Karpas-422 (cell line): ENCODE results near the gene RC3H2. TPM values are rescaled to one million over a fixed set of nuclear protein-coding genes. Genes with fewer than 3 reads are reported as not detected.
A peak's percentile ranks its signal among the peaks of the same experiment; 100 is the strongest.

Experiments
- DNase-seq: peaks from one replicate; pipeline ENCODE4 v3.0.0-alpha.2; 2015
- H2AFZ ChIP-seq: fragments of 200-600 bp; sonication (generic); 2 replicates; pipeline ENCODE4 v1.6.1; 2014; ENCODE audit warnings: antibody characterized with exemption, low read length, mixed read lengths
- H3K27ac ChIP-seq: fragments of 200-600 bp; sonication (generic); 2 replicates; pipeline ENCODE4 v1.5.1; 2014; ENCODE audit warnings: mild to moderate bottlenecking, low read length, moderate library complexity
- H3K27me3 ChIP-seq: fragments of 200-600 bp; sonication (generic); 2 replicates; pipeline ENCODE4 v1.6.1; 2014; ENCODE audit warnings: low read length, mixed read lengths
- H3K36me3 ChIP-seq: fragments of 200-600 bp; sonication (generic); 2 replicates; pipeline ENCODE4 v1.6.1; 2014; ENCODE audit warnings: low read length, mixed read lengths; ENCODE audit not compliant: insufficient read depth
- H3K4me1 ChIP-seq: fragments of 200-600 bp; sonication (generic); 2 replicates; pipeline ENCODE4 v1.6.1; 2014; ENCODE audit warnings: mild to moderate bottlenecking, low read length, mixed read lengths
- H3K4me2 ChIP-seq: fragments of 200-600 bp; sonication (generic); 2 replicates; pipeline ENCODE4 v1.6.1; 2014; ENCODE audit warnings: low read length, low read depth, mild to moderate bottlenecking; ENCODE audit not compliant: poor library complexity, severe bottlenecking
- H3K4me3 ChIP-seq: fragments of 200-600 bp; sonication (generic); 2 replicates; pipeline ENCODE4 v1.5.1; 2014; ENCODE audit warnings: mild to moderate bottlenecking, antibody characterized with exemption, low read length, mixed read lengths
- H3K79me2 ChIP-seq: fragments of 200-600 bp; sonication (generic); 2 replicates; pipeline ENCODE4 v1.6.1; 2014; ENCODE audit warnings: mild to moderate bottlenecking, low read length, mixed read lengths
- H3K9ac ChIP-seq: fragments of 200-600 bp; sonication (generic); 2 replicates; pipeline ENCODE4 v1.6.0; 2014; ENCODE audit warnings: low read length
- H3K9me2 ChIP-seq: fragments of 200-600 bp; sonication (generic), shearing (Covaris generic); replicated peaks from 2 replicates; pipeline ENCODE4 v1.6.0; 2014; ENCODE audit warnings: mild to moderate bottlenecking, low read length, moderate library complexity; ENCODE audit not compliant: insufficient read depth
- H3K9me3 ChIP-seq: fragments of 300-700, 200-600 bp; sonication (generic); 2 replicates; pipeline ENCODE4 v1.6.1; 2014; ENCODE audit warnings: low read length, mixed read lengths
- H4K20me1 ChIP-seq: fragments of 200-600 bp; sonication (generic); 2 replicates; pipeline ENCODE4 v1.6.1; 2014; ENCODE audit warnings: mild to moderate bottlenecking, antibody characterized with exemption, low read length, low read depth; ENCODE audit not compliant: insufficient read depth
- small RNA-seq: library from RNA; depleted of rRNA; stranded (forward); fragments of <200 nt; gene quantifications from one replicate; pipeline ENCODE3, GENCODE V24; 2014
- total RNA-seq: library from RNA; depleted of rRNA; stranded (reverse); fragments of >200 nt; shearing (Covaris generic); gene quantifications from 2 replicates; pipeline ENCODE4 v1.2.3, GENCODE V29; 2014; ENCODE audit warnings: low replicate concordance; rRNA removed

The RC3H2 gene
- total RNA-seq, 1 experiment from 2014 or later, result 93.8 TPM

- DNase-seq, result no peak
- Histone ChIP-seq H3K9me3 (no peaks in the 10 kb centered on the region), H3K27me3 (no peaks in the 10 kb centered on the region)
These were observed 98.5 kb downstream of the RC3H2 start for GRCh38 chr9:122806661-122807060.

GRCh38 chr9:122800066-122801060, 104.8 kb downstream of the RC3H2 start, which contains the start of gene OR1K1:
TSS of gene OR1K1 (plus strand) at chr9:122800123. CDS start at chr9:122800123, 0 bp downstream.
- Histone ChIP-seq H3K9me3 (no peaks in the 10 kb centered on the region), H3K9ac (no peak within 1 kb of the TSS), H3K9me2 (no peaks in the 10 kb centered on the region), H3K4me3 (no peak within 1 kb of the TSS), H3K36me3 (no peaks in the 10 kb centered on the region), H3K4me1 (no peaks in the 10 kb centered on the region), H3K27ac (no peak within 1 kb of the TSS), H2AFZ (no peak within 1 kb of the TSS), H3K27me3 (no peaks in the 10 kb centered on the region), H3K79me2 (no peaks in the 10 kb centered on the region), H3K4me2 (no peak within 1 kb of the TSS), H4K20me1 (no peaks in the 10 kb centered on the region)
- DNase-seq, result no peak

More at GRCh38 chr9:122806661-122807060, 98.5 kb downstream of the RC3H2 start:
- H3K4me2 ChIP-seq, result no peak overlapping the region
- no peaks in the 10 kb centered on the region for H3K36me3 ChIP-seq
- H3K4me1 ChIP-seq, result no peaks in the 10 kb centered on the region
- H3K27ac ChIP-seq, result no peak overlapping the region
- no peak overlapping the region for H3K9ac ChIP-seq
- H2AFZ ChIP-seq, result no peak overlapping the region
- H3K4me3 ChIP-seq, result no peak overlapping the region
- no peaks in the 10 kb centered on the region for H3K9me2 ChIP-seq
- no peaks in the 10 kb centered on the region for H4K20me1 ChIP-seq
- H3K79me2 ChIP-seq, result no peaks in the 10 kb centered on the region

GRCh38 chr9:122797316-122798063, 107.7 kb downstream of the RC3H2 start:
- Histone ChIP-seq H3K79me2 (no peaks in the 10 kb centered on the region), H2AFZ (no peak overlapping the region), H3K9me2 (no peaks in the 10 kb centered on the region), H3K4me3 (no peak overlapping the region), H3K4me2 (no peak overlapping the region), H3K27me3 (no peaks in the 10 kb centered on the region), H3K9me3 (no peaks in the 10 kb centered on the region), H4K20me1 (no peaks in the 10 kb centered on the region), H3K27ac (no peak overlapping the region), H3K9ac (no peak overlapping the region), H3K36me3 (no peaks in the 10 kb centered on the region), H3K4me1 (no peaks in the 10 kb centered on the region)
- DNase-seq, result no peak

Small RNA genes within 50 kb of the gene (small RNA-seq; reads per million reads assigned to genes)
- gene RNY1P15 (not detected), gene SNORD90 (1,702 reads per million, percentile 100 among the genes with 10 or more reads in this experiment)

Other genes with a start within 250 kb of the RC3H2 start
- gene OR1B1, start 247.7 kb downstream of the RC3H2 start, total RNA-seq, result not detected in 2 replicates
- not detected in 2 replicates for gene OR1L1, start 243.6 kb downstream of the RC3H2 start, total RNA-seq
- gene OR1L3, start 230.2 kb downstream of the RC3H2 start, total RNA-seq, result not detected in 2 replicates
- 0.78 TPM in 1 of 2 replicates, not detected in the other for gene OR1L4, start 181.4 kb downstream of the RC3H2 start, total RNA-seq
- gene OR1L6, start 163.1 kb downstream of the RC3H2 start, total RNA-seq, result not detected in 2 replicates
- not detected in 2 replicates for gene OR5C1, start 116.4 kb downstream of the RC3H2 start, total RNA-seq
- not detected in 2 replicates for gene OR1K1, start 105.2 kb downstream of the RC3H2 start, total RNA-seq
- 10.0 and 15.1 TPM in 2 replicates for gene PDCL, start 76.8 kb downstream of the RC3H2 start, total RNA-seq
- gene ZBTB6, start 8.0 kb upstream of the RC3H2 start, total RNA-seq, result 10.8 and 26.5 TPM in 2 replicates
- 7.6 and 21.8 TPM in 2 replicates for gene ZBTB26, start 26.2 kb upstream of the RC3H2 start, total RNA-seq
- gene RABGAP1, start 35.7 kb upstream of the RC3H2 start, total RNA-seq, result 46.0 and 85.1 TPM in 2 replicates
- 0.54 and 16.8 TPM in 2 replicates for gene GPR21, start 128.3 kb upstream of the RC3H2 start, total RNA-seq